ENCODE results near the gene XRN2. TPM values are rescaled to one million over a fixed set of nuclear protein-coding genes. Genes with fewer than 3 reads are reported as not detected.

XRN2 gene
- total RNA-seq, 4 donors from 2014 or later: 25.2 to 61.2 (median 47.1) TPM

- no peaks in the 10 kb centered on the region for H3K9me3 ChIP-seq
- H3K4me3 ChIP-seq: peak overlapping the region; percentile 69 to 99 (median 94)
- DNase-seq: no peak
- peaks cover 0 to 24% (median 7%) of the 10 kb centered on the region in 3 donors for H3K4me1 ChIP-seq
- no peaks in the 10 kb centered on the region for H3K36me3 ChIP-seq
- intact Hi-C loops (cut with DNase I): no loop called here
- TF ChIP-seq CTCF (IDR thresholded peaks at IDR 0.05) (no peak), POLR2A (IDR thresholded peaks at IDR 0.05) (no peak)
- H3K27me3 ChIP-seq: peaks cover 0 to 5% (median 0%) of the 10 kb centered on the region in 4 donors
- H3K27ac ChIP-seq: peak overlapping the region; percentile 92 to 99 (median 96)
- 65% methylated on average over 9 of the region's 9 CpGs for WGBS, 2 donors
Measured at GRCh38 chr20:21301940-21302663, 1.0 kb upstream of the XRN2 start.

GRCh38 chr20:21302664-21303060 lies 469 bp upstream of the XRN2 start:
- Histone ChIP-seq H3K36me3 (no peaks in the 10 kb centered on the region), H3K27me3 (peaks cover 0 to 5% (median 0%) of the 10 kb centered on the region in 4 donors), H3K4me1 (peaks cover 0 to 24% (median 7%) of the 10 kb centered on the region in 3 donors), H3K27ac (peak overlapping the region; percentile 92 to 99 (median 96)), H3K9me3 (no peaks in the 10 kb centered on the region), H3K4me3 (peak overlapping the region; percentile 69 to 99 (median 94))
- intact Hi-C loops (cut with DNase I): no loop called here
- TF ChIP-seq CTCF (IDR thresholded peaks at IDR 0.05) (no peak), POLR2A (IDR thresholded peaks at IDR 0.05) (no peak)
- WGBS, 2 donors: 4 to 9% methylated on average over 8 to 12 of the region's 12 CpGs
- no peak for DNase-seq

- DNase-seq: no peak
- WGBS, 2 donors: 1 to 2% methylated on average over 16 to 18 of the region's 18 CpGs
- peaks cover 0 to 6% (median 0%) of the 10 kb centered on the region in 3 donors for H3K36me3 ChIP-seq
- H3K27me3 ChIP-seq: no peaks in the 10 kb centered on the region
- H3K9me3 ChIP-seq: no peaks in the 10 kb centered on the region
- intact Hi-C loops (cut with DNase I): no loop called here
- H3K4me3 ChIP-seq: peak overlapping the region; percentile 69 to 99 (median 94)
- TF ChIP-seq CTCF (IDR thresholded peaks at IDR 0.05) (no peak), POLR2A (IDR thresholded peaks at IDR 0.05) (no peak)
- H3K4me1 ChIP-seq: peaks cover 0 to 34% (median 7%) of the 10 kb centered on the region in 3 donors
- peak overlapping the region; percentile 92 to 99 (median 96) for H3K27ac ChIP-seq
Measured at GRCh38 chr20:21303872-21304586, 898 bp downstream of the XRN2 start.

GRCh38 chr20:21308340-21308739 lies 5.2 kb downstream of the XRN2 start:
- H3K27me3 ChIP-seq: no peaks in the 10 kb centered on the region
- intact Hi-C loops (cut with DNase I): no loop called here
- H3K36me3 ChIP-seq: peaks cover 0 to 11% (median 0%) of the 10 kb centered on the region in 3 donors
- H3K27ac ChIP-seq: no peak overlapping the region
- peaks cover 0 to 63% (median 7%) of the 10 kb centered on the region in 3 donors for H3K4me1 ChIP-seq
- DNase-seq: no peak
- no peak for TF ChIP-seq POLR2A (IDR thresholded peaks at IDR 0.05)
- no peak for TF ChIP-seq CTCF (IDR thresholded peaks at IDR 0.05)
- WGBS, 2 donors: 78 to 95% methylated on average over 2 of the region's 2 CpGs
- no peaks in the 10 kb centered on the region for H3K9me3 ChIP-seq
- H3K4me3 ChIP-seq: no peak overlapping the region

Data from esophagus squamous epithelium (tissue), 5 donors.